Spleen (tissue), 7 donors: Measurements from ENCODE around the gene ALOX5AP.

ENCODE experiments used
- CTCF ChIP-seq, 11 experiments: fragments of 200-600 bp in 7 of 11; fragments of 450-650 bp in 4 of 11; sonication (generic) in 4 of 11; IDR thresholded peaks in 8 of 11; conservative IDR thresholded peaks in 3 of 11; 1 replicate in 7 of 11; 2 replicates in 4 of 11; pipeline versions ENCODE4 v1.4.0 to v1.8.0; 2016 to 2021; ENCODE audit warnings: antibody characterized with exemption in 11 of 11, inconsistent platforms in 4 of 11, mild to moderate bottlenecking in 1 of 11
- POLR2A ChIP-seq, 3 donors: fragments of 450-650 bp; IDR thresholded peaks; one replicate each; pipeline ENCODE4 v1.5.1; 2017; ENCODE audit warnings: antibody characterized with exemption in 3 of 3, mild to moderate bottlenecking in 1 of 3
- donor health status: DM: no; HTN: no; CAD: no; lungs with moderate emphysema.
- donor health status: DM: no; HTN: no; CAD: no.
- donor health status: DM: no; HTN: no; CAD: no.

DNA sequence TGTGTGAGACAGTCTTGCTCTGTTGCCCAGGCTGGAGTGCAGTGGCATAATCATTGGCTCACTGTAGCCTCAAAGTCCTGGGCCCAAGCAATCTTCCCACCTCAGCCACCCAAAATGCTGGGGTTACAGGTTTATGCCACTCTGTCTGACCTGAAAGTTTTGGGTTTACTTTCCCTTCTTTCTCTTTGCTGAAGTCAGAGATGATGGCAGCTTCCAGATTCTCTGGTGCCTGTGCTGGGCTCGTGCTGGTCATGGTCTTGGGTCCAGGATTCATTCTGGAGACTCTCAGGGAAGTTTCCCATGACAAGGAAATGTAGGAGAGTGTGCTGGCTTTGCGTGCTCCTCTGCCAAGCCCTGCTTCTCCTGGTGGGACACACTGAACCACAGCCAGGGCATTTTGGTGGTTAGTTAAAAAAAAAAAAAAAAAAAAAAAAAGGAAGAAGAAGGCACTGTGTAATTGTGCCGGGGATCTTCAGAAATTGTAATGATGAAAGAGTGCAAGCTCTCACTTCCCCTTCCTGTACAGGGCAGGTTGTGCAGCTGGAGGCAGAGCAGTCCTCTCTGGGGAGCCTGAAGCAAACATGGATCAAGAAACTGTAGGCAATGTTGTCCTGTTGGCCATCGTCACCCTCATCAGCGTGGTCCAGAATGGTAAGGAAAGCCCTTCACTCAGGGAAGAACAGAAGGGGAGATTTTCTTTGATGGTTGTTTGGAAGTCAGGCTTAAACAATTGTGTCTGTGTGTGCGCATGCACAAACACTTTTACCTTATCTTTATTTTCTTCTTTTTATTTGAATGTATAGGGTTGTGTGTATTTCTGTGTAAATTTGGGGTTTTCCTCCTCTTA is at the start of gene ALOX5AP:
- peak in 2 of 3 donors; percentile 38 to 57 for TF ChIP-seq POLR2A (IDR thresholded peaks at IDR 0.05)
- TF ChIP-seq CTCF (IDR thresholded peaks at IDR 0.05 in 8 of 11, conservative IDR thresholded peaks at IDR 0.05 in 3 of 11): no peak
